CD4-positive, alpha-beta T cell treated with Interleukin-2 at 100 ng/mL for 4 hours (primary cell): ENCODE results near the gene RASA4B.
"Not testable (repeated sequence)": the region's sequence is repeated elsewhere in the genome, so short reads cannot be mapped to it uniquely, and the experiment has no call there.

ENCODE experiments used
- DNase-seq: peaks from one replicate; pipeline ENCODE4 v3.0.0-alpha.2; 2020; ENCODE audit warnings: low spot score

RASA4B gene

GRCh38 chr7:102517550-102518147 lies at the start of gene RASA4B:
Gene RASA4B, minus strand, starts transcription at chr7:102517777. Its CDS starts 67 bp downstream, at chr7:102517710.
- DNase-seq, result not testable (repeated sequence)

- DNase-seq, result not testable (repeated sequence)
Measured at GRCh38 chr7:102550808-102551422, 33.3 kb upstream of the RASA4B start, which contains the start of gene SPDYE2. Gene SPDYE2, plus strand, starts transcription at chr7:102551226. Its CDS starts 2,030 bp downstream, at chr7:102553256.

- DNase-seq, result not testable (repeated sequence)
Measured at GRCh38 chr7:102546353-102546752, 28.8 kb upstream of the RASA4B start.

- DNase-seq, result not testable (repeated sequence)
Measured at GRCh38 chr7:102545288-102545687, 27.7 kb upstream of the RASA4B start.

GRCh38 chr7:102544372-102544771 lies 26.8 kb upstream of the RASA4B start:
- not testable (repeated sequence) for DNase-seq

GRCh38 chr7:102543596-102543995 lies 26.0 kb upstream of the RASA4B start, which contains the start of gene UPK3BL2:
Gene UPK3BL2, minus strand, starts transcription at chr7:102543696. Its CDS starts 60 bp downstream, at chr7:102543636.
- not testable (repeated sequence) for DNase-seq

GRCh38 chr7:102542771-102543170 lies 25.2 kb upstream of the RASA4B start:
- DNase-seq, result not testable (repeated sequence)

- DNase-seq, result not testable (repeated sequence)
Measured at GRCh38 chr7:102542083-102542482, 24.5 kb upstream of the RASA4B start.

GRCh38 chr7:102540604-102541003 lies 23.0 kb upstream of the RASA4B start:
- DNase-seq, result not testable (repeated sequence)

- DNase-seq, result not testable (repeated sequence)
Measured at GRCh38 chr7:102535062-102535615, 17.6 kb upstream of the RASA4B start.

GRCh38 chr7:102532127-102532526 lies 14.6 kb upstream of the RASA4B start:
- not testable (repeated sequence) for DNase-seq

- DNase-seq, result not testable (repeated sequence)
Measured at GRCh38 chr7:102531583-102531982, 14.0 kb upstream of the RASA4B start.

- not testable (repeated sequence) for DNase-seq
Measured at GRCh38 chr7:102527822-102528793, 10.5 kb upstream of the RASA4B start.

- not testable (repeated sequence) for DNase-seq
Measured at GRCh38 chr7:102527182-102527581, 9.6 kb upstream of the RASA4B start.

GRCh38 chr7:102524803-102525202 lies 7.2 kb upstream of the RASA4B start:
- not testable (repeated sequence) for DNase-seq

GRCh38 chr7:102520797-102521196 lies 3.2 kb upstream of the RASA4B start:
- DNase-seq, result not testable (repeated sequence)

GRCh38 chr7:102516951-102517350 lies 626 bp downstream of the RASA4B start:
- not testable (repeated sequence) for DNase-seq

GRCh38 chr7:102515889-102516288 lies 1.7 kb downstream of the RASA4B start:
- not testable (repeated sequence) for DNase-seq

GRCh38 chr7:102514881-102515721 lies 2.5 kb downstream of the RASA4B start:
- DNase-seq, result not testable (repeated sequence)

GRCh38 chr7:102512642-102513221 lies 4.8 kb downstream of the RASA4B start:
- DNase-seq, result not testable (repeated sequence)
